Spleen (tissue), 13 donors: ENCODE results near the gene PRELID3B. TPM values are rescaled to one million over a fixed set of nuclear protein-coding genes. Genes with fewer than 3 reads are reported as not detected.

Source experiments
- DNase-seq: peaks from one replicate; pipeline ENCODE4 v3.0.0-alpha.2; 2020
- H3K27ac ChIP-seq, 8 donors: fragments of 200-600 bp; sonication (generic) in 7 of 8; 1 replicate in 4 of 8; 2 replicates in 4 of 8; pipeline versions ENCODE4 v1.5.0 to v1.8.0; 2016 to 2021; ENCODE audit warnings: inconsistent platforms in 4 of 8, mild to moderate bottlenecking in 4 of 8, moderate library complexity in 1 of 8
- H3K27me3 ChIP-seq, 7 donors: fragments of 200-600 bp; sonication (generic) in 6 of 7; replicated peaks in 1 of 7; 1 replicate in 4 of 7; 2 replicates in 3 of 7; pipeline versions ENCODE4 v1.5.0 to v1.8.0; 2016 to 2021; ENCODE audit warnings: inconsistent platforms in 3 of 7, mild to moderate bottlenecking in 1 of 7
- H3K36me3 ChIP-seq, 6 donors: fragments of 200-600 bp; sonication (generic) in 5 of 6; 1 replicate in 4 of 6; 2 replicates in 2 of 6; pipeline versions ENCODE4 v1.5.0 to v1.8.0; 2016 to 2021; ENCODE audit warnings: inconsistent platforms in 2 of 6
- H3K4me1 ChIP-seq, 6 donors: fragments of 200-600 bp; sonication (generic) in 5 of 6; 1 replicate in 3 of 6; 2 replicates in 3 of 6; pipeline versions ENCODE4 v1.5.0 to v1.8.0; 2016 to 2021; ENCODE audit warnings: inconsistent platforms in 3 of 6
- H3K4me3 ChIP-seq, 8 donors: fragments of 200-600 bp; sonication (generic) in 7 of 8; 1 replicate in 4 of 8; 2 replicates in 4 of 8; pipeline versions ENCODE4 v1.5.0 to v1.8.0; 2016 to 2021; ENCODE audit warnings: inconsistent platforms in 4 of 8, mild to moderate bottlenecking in 4 of 8, moderate library complexity in 2 of 8
- H3K9me3 ChIP-seq, 8 donors: fragments of 200-600 bp; sonication (generic) in 7 of 8; 1 replicate in 4 of 8; 2 replicates in 4 of 8; pipeline versions ENCODE4 v1.5.0 to v1.8.0; 2016 to 2021; ENCODE audit warnings: inconsistent platforms in 4 of 8
- CTCF ChIP-seq, 11 experiments: fragments of 200-600 bp in 7 of 11; fragments of 450-650 bp in 4 of 11; sonication (generic) in 4 of 11; IDR thresholded peaks in 8 of 11; conservative IDR thresholded peaks in 3 of 11; 1 replicate in 7 of 11; 2 replicates in 4 of 11; pipeline versions ENCODE4 v1.4.0 to v1.8.0; 2016 to 2021; ENCODE audit warnings: antibody characterized with exemption in 11 of 11, inconsistent platforms in 4 of 11, mild to moderate bottlenecking in 1 of 11
- POLR2A ChIP-seq, 3 donors: fragments of 450-650 bp; IDR thresholded peaks; one replicate each; pipeline ENCODE4 v1.5.1; 2017; ENCODE audit warnings: antibody characterized with exemption in 3 of 3, mild to moderate bottlenecking in 1 of 3
- POLR2AphosphoS5 ChIP-seq, 3 donors: sonication (generic); formaldehyde crosslinking; IDR thresholded peaks; one replicate each; pipeline ENCODE4 v1.5.1; 2017; ENCODE audit warnings: antibody characterized with exemption in 3 of 3
- WGBS, 5 donors: extraction: QIAGEN DNeasy Blood & Tissue Kit in 3 of 5; methylation state at CpG; one replicate each; pipeline versions ENCODE4 v1.1.5 to v1.1.7; 2013 to 2018; 5-methylcytosine and 5-hydroxymethylcytosine counted together
- intact Hi-C: fragments of 100-400 bp; cut with DNase I; formaldehyde crosslinking; loops from one replicate; pipeline ENCODE4 v1.15.0; 2023; ENCODE audit warnings: low total_unique reads
- long read RNA-seq, 2 donors: transcript quantifications; one replicate each; lab custom pipeline, GENCODE V29; 2026
- polyA plus RNA-seq, 3 donors: library from polyadenylated mRNA; stranded (reverse); fragments of 200-250 nt; gene quantifications; one replicate each; pipeline ENCODE4 v1.2.1, GENCODE V29; 2013
- total RNA-seq, 7 donors: library from RNA; depleted of rRNA in 3 of 7; stranded (reverse); fragments of >200 nt in 3 of 7; fragmentation: NEBNext Ultra II Directional in 4 of 7; extraction: Animal tissue kit (Norgen Biotek cat#: 25700) in 4 of 7; gene quantifications; one replicate each; pipeline versions ENCODE4 v1.1.0 to v1.2.1, GENCODE V29; 2016 to 2021
- donor health status: healthy with polysubstance abuse.
- donor health status: DM: no; HTN: no; CAD: no; lungs with moderate emphysema.
- donor health status: DM: no; HTN: no; CAD: no.
- donor health status: Bipolar disorder and iron deficiency.
- donor health status: healthy.
- donor health status: DM: no; HTN: no; CAD: no.
- donor health status: DM: yes; HTN: yes; CAD: no.

The PRELID3B gene
- total RNA-seq: 10 to 100 TPM; 39.3 to 46.8 (median 41.3) TPM
- 10 to 100 TPM; 20.6 to 26.8 (median 25.3) TPM for polyA plus RNA-seq
- long read RNA-seq, donor 1, transcript PRELID3B-201 (6 exons, 2,626 nt): major isoform, 18 of 20 reads
- long read RNA-seq, donor 1, partial matches to known transcripts: 0 of 20 reads
- long read RNA-seq, donor 1, other reads (novel, unspliced or antisense): 0 of 20 reads
- long read RNA-seq, donor 2, transcript PRELID3B-201 (6 exons, 2,626 nt): major isoform, 15 of 17 reads
- long read RNA-seq, donor 2, partial matches to known transcripts: 0 of 17 reads
- long read RNA-seq, donor 2, other reads (novel, unspliced or antisense): 0 of 17 reads

DNA sequence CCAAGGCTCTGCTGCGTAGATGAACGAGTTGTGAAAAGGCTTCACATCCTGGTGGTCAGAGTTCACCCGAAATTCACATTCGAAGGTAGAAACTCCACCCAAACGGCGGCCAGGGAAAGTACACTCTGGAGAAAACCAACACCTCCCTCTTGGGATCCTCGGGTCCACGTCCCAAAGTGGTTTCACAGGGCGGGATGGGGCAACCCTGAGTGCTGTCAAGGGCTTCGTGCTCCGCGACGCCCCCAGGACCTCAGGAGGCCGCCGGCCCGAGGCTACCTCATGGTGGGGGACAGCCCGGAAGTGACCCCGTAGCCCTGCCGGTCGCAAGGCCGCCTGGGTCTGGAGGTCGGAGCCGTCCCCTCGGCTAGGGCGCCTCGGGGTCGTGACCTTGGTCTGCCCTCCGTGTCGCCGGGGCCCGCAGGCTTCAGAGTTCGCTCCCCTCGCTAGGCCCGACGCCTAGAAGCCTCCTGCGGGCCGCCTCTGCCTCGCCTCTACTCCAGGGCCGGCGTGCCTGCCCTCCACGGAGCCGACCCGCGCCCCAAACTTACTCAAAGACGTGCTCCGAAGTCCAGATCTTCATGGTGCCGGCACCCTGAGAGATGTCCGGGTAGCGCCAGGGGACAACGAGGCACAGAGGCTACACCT lies at the start of gene PRELID3B:
Gene PRELID3B (minus strand): TSS at position 636 of the 645 bp plus-strand sequence. CDS start 56 bp downstream, at position 580.
- DNase-seq: no peak
- Histone ChIP-seq H3K9me3 (no peaks in the 10 kb centered on the region), H3K4me1 (peaks cover 19 to 74% (median 58%) of the 10 kb centered on the region in 6 donors), H3K27ac (peak within 1 kb of the TSS; percentile 80 to 94 (median 88)), H3K4me3 (peak within 1 kb of the TSS; percentile 71 to 95 (median 88)), H3K36me3 (peaks cover 0 to 24% (median 11%) of the 10 kb centered on the region in 6 donors), H3K27me3 (no peaks in the 10 kb centered on the region)
- TF ChIP-seq POLR2AphosphoS5 (IDR thresholded peaks at IDR 0.05): peak in 1 of 3 donors; percentile 84
- TF ChIP-seq POLR2A (IDR thresholded peaks at IDR 0.05): no peak
- intact Hi-C loops: loop anchor here (10.0 kb wide), 1 partner anchor 157 kb away; no protein-coding TSS in a partner anchor
- 4% methylated on average over 16 to 50 of the region's 50 CpGs for WGBS, 5 donors

GRCh38 chr20:59087829-59088433 lies 45.3 kb upstream of the PRELID3B start:
- 7 to 14% (median 10%) methylated on average over 5 of the region's 5 CpGs for WGBS, 5 donors
- Histone ChIP-seq H3K27ac (no peak overlapping the region), H3K4me3 (no peak overlapping the region), H3K36me3 (no peaks in the 10 kb centered on the region), H3K27me3 (no peaks in the 10 kb centered on the region), H3K4me1 (peaks cover 0 to 13% (median 8%) of the 10 kb centered on the region in 6 donors), H3K9me3 (no peaks in the 10 kb centered on the region)
- intact Hi-C loops: loop anchor here (2.0 to 5.0 kb wide), 2 partner anchors 121 to 134 kb away; no protein-coding TSS in a partner anchor
- TF ChIP-seq POLR2A (IDR thresholded peaks at IDR 0.05): no peak
- TF ChIP-seq POLR2AphosphoS5 (IDR thresholded peaks at IDR 0.05): peak in 1 of 3 donors; percentile 56
- TF ChIP-seq CTCF (IDR thresholded peaks at IDR 0.05 in 8 of 11, conservative IDR thresholded peaks at IDR 0.05 in 3 of 11): peak; percentile 69 to 98 (median 95)
- DNase-seq: peak; percentile 95

DNA sequence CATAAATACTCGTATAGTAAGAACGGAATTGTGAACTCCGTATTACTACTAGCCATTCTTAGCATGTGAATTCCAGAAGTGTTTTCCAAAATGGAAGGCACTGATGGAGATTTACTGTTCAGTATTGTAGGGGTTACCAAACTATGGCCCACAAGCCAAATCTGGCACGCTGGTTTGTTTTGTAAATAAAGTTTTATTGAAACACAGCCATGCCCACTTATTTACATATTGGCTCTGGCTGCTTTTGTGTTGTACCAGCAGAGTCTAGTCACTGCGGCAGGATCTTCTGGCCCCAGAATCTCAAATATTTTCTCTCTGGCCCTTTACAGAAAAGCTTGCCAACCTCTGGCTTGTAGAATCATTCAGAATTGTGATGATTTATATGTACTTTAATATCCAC lies 44.3 kb upstream of the PRELID3B start:
- no peak for TF ChIP-seq POLR2A (IDR thresholded peaks at IDR 0.05)
- TF ChIP-seq POLR2AphosphoS5 (IDR thresholded peaks at IDR 0.05): no peak
- H3K27me3 ChIP-seq: no peaks in the 10 kb centered on the region
- H3K36me3 ChIP-seq: no peaks in the 10 kb centered on the region
- no peaks in the 10 kb centered on the region for H3K9me3 ChIP-seq
- intact Hi-C loops: loop anchor here (5.0 kb wide), 1 partner anchor 135 kb away; no protein-coding TSS in a partner anchor
- WGBS, 5 donors: 90 to 95% (median 93%) methylated on average over 5 of the region's 5 CpGs
- H3K4me1 ChIP-seq: peaks cover 0 to 13% (median 8%) of the 10 kb centered on the region in 6 donors
- no peak for DNase-seq
- no peak overlapping the region for H3K4me3 ChIP-seq
- H3K27ac ChIP-seq: no peak overlapping the region

- TF ChIP-seq POLR2A (IDR thresholded peaks at IDR 0.05) (no peak), POLR2AphosphoS5 (IDR thresholded peaks at IDR 0.05) (no peak), CTCF (IDR thresholded peaks at IDR 0.05 in 8 of 11, conservative IDR thresholded peaks at IDR 0.05 in 3 of 11) (no peak)
- no peaks in the 10 kb centered on the region for H3K9me3 ChIP-seq
- H3K27me3 ChIP-seq: no peaks in the 10 kb centered on the region
- H3K27ac ChIP-seq: no peak overlapping the region
- peaks cover 0 to 13% (median 8%) of the 10 kb centered on the region in 6 donors for H3K4me1 ChIP-seq
- H3K36me3 ChIP-seq: no peaks in the 10 kb centered on the region
- no peak for DNase-seq
- intact Hi-C loops: no loop called here
- H3K4me3 ChIP-seq: no peak overlapping the region
- 74 to 90% (median 84%) methylated on average over 9 of the region's 9 CpGs for WGBS, 5 donors
Observed at GRCh38 chr20:59084041-59084850, 41.7 kb upstream of the PRELID3B start.
